H1 (cell line): ENCODE data around the gene RCAN3. TPM values are rescaled to one million over a fixed set of nuclear protein-coding genes. Genes with fewer than 3 reads are reported as not detected.

Source experiments
- CBX8 ChIP-seq: fragments of 300-800, 300-1000 bp; sonication (generic); IDR thresholded peaks from 2 replicates; pipeline ENCODE4 v1.7.1; 2016; ENCODE audit warnings: low read depth, low read length, borderline replicate concordance
- FOSL1 ChIP-seq: IDR thresholded peaks from 2 replicates; pipeline ENCODE4 v1.6.1; 2011; ENCODE audit warnings: mild to moderate bottlenecking, low read depth, low read length, moderate library complexity; ENCODE audit not compliant: insufficient read depth
- JUN ChIP-seq: IDR thresholded peaks from 2 replicates; pipeline ENCODE4 v1.6.1; 2011; ENCODE audit warnings: low read depth, mild to moderate bottlenecking, improper control_type of control experiment, low read length
- KDM1A ChIP-seq: fragments of 200-600, 300-600 bp; sonication (generic); IDR thresholded peaks from 2 replicates; pipeline ENCODE4 v1.7.1; 2016; ENCODE audit warnings: mild to moderate bottlenecking, low read length, borderline replicate concordance
- MAFK ChIP-seq: IDR thresholded peaks from 2 replicates; pipeline ENCODE4 v1.6.1; 2012; ENCODE audit warnings: low read depth, mild to moderate bottlenecking, improper control_type of control experiment, low read length
- RXRA ChIP-seq: IDR thresholded peaks from 2 replicates; pipeline ENCODE4 v1.6.1; 2011; ENCODE audit warnings: low read depth, mild to moderate bottlenecking, low read length, moderate library complexity; ENCODE audit not compliant: insufficient read depth
- TCF12 ChIP-seq: IDR thresholded peaks from 2 replicates; pipeline ENCODE4 v1.6.1; 2011; ENCODE audit warnings: low read depth, mild to moderate bottlenecking, low read length
- ZNF274 ChIP-seq: IDR thresholded peaks from 2 replicates; pipeline ENCODE4 v1.7.0; 2012; ENCODE audit warnings: low read length, borderline replicate concordance; ENCODE audit errors: extremely low read depth
- polyA plus RNA-seq, 7 experiments: library from polyadenylated mRNA; depleted of rRNA in 3 of 7; stranded (reverse) in 5 of 7; unstranded in 2 of 7; fragments of >200 nt in 5 of 7; fragments of 200-250 nt in 2 of 7; gene quantifications; 1 replicate in 5 of 7; 2 replicates in 1 of 7; 4 replicates in 1 of 7; pipeline versions ENCODE4 v1.2.1 to v1.2.3, GENCODE V29; 2011 to 2013; ENCODE audit warnings: missing spikeins in 2 of 7, mixed read lengths in 2 of 7
- total RNA-seq: library from RNA; stranded (reverse); fragmentation: NEBNext Ultra II Directional; extraction: Animal tissue kit (Norgen Biotek cat#: 25700); gene quantifications from 2 replicates; pipeline ENCODE4 v1.2.1, GENCODE V29; 2021
- TF ChIP-seq, protein P1 (sequence below): fragments of 300-600 bp; sonication (generic); IDR thresholded peaks from 2 replicates; pipeline ENCODE4 v1.7.1; 2012; ENCODE audit warnings: low read length, moderate library complexity, mild to moderate bottlenecking, inconsistent platforms; ENCODE audit not compliant: insufficient replicate concordance
- TF ChIP-seq, protein P2 (sequence below): IDR thresholded peaks from 2 replicates; pipeline ENCODE4 v1.6.1; 2012; ENCODE audit warnings: inconsistent platforms

RCAN3 gene
- total and polyA plus RNA-seq, 2 of the 8 experiments (the other 6 are each of a cell fraction or from before 2014, with no cell fraction given): 5.6 to 16.6 TPM

DNA sequence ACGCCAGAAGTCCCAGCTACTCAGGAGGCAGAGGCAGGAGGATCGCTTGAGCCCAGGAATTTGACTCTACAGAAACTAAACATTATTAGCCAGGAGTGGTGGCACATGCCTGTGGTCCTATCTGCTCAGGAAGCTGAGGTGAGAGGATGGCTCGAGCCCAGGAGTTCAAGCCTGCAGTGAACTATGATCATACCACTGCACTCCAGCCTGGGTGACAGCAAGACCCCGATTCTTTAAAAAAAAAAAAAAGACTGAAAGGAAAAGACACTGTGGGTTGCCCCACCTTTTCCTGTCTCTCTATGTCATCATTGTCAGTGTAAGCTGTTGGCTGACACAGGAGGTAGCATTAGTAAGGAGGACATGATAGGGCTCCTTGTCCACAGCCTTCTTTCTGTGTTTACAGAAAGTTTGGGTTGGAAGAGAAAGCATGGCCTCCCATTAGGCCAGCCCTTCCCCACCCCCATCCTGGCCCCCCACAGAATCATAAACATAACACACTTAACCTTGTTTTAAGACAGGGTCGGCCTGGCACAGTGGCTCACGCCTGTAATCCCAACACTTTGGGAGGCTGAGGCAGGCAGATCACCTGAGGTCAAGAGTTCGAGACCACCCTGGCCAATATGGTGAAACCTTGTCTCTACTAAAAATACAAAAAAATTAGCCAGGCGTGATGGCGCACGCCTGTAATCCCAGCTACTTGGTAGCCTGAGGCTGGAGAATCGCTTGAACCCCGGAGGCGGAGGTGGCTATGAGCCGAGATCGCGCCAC, 20.6 kb upstream of the RCAN3 start (continued):
- TF ChIP-seq, protein P1, sequence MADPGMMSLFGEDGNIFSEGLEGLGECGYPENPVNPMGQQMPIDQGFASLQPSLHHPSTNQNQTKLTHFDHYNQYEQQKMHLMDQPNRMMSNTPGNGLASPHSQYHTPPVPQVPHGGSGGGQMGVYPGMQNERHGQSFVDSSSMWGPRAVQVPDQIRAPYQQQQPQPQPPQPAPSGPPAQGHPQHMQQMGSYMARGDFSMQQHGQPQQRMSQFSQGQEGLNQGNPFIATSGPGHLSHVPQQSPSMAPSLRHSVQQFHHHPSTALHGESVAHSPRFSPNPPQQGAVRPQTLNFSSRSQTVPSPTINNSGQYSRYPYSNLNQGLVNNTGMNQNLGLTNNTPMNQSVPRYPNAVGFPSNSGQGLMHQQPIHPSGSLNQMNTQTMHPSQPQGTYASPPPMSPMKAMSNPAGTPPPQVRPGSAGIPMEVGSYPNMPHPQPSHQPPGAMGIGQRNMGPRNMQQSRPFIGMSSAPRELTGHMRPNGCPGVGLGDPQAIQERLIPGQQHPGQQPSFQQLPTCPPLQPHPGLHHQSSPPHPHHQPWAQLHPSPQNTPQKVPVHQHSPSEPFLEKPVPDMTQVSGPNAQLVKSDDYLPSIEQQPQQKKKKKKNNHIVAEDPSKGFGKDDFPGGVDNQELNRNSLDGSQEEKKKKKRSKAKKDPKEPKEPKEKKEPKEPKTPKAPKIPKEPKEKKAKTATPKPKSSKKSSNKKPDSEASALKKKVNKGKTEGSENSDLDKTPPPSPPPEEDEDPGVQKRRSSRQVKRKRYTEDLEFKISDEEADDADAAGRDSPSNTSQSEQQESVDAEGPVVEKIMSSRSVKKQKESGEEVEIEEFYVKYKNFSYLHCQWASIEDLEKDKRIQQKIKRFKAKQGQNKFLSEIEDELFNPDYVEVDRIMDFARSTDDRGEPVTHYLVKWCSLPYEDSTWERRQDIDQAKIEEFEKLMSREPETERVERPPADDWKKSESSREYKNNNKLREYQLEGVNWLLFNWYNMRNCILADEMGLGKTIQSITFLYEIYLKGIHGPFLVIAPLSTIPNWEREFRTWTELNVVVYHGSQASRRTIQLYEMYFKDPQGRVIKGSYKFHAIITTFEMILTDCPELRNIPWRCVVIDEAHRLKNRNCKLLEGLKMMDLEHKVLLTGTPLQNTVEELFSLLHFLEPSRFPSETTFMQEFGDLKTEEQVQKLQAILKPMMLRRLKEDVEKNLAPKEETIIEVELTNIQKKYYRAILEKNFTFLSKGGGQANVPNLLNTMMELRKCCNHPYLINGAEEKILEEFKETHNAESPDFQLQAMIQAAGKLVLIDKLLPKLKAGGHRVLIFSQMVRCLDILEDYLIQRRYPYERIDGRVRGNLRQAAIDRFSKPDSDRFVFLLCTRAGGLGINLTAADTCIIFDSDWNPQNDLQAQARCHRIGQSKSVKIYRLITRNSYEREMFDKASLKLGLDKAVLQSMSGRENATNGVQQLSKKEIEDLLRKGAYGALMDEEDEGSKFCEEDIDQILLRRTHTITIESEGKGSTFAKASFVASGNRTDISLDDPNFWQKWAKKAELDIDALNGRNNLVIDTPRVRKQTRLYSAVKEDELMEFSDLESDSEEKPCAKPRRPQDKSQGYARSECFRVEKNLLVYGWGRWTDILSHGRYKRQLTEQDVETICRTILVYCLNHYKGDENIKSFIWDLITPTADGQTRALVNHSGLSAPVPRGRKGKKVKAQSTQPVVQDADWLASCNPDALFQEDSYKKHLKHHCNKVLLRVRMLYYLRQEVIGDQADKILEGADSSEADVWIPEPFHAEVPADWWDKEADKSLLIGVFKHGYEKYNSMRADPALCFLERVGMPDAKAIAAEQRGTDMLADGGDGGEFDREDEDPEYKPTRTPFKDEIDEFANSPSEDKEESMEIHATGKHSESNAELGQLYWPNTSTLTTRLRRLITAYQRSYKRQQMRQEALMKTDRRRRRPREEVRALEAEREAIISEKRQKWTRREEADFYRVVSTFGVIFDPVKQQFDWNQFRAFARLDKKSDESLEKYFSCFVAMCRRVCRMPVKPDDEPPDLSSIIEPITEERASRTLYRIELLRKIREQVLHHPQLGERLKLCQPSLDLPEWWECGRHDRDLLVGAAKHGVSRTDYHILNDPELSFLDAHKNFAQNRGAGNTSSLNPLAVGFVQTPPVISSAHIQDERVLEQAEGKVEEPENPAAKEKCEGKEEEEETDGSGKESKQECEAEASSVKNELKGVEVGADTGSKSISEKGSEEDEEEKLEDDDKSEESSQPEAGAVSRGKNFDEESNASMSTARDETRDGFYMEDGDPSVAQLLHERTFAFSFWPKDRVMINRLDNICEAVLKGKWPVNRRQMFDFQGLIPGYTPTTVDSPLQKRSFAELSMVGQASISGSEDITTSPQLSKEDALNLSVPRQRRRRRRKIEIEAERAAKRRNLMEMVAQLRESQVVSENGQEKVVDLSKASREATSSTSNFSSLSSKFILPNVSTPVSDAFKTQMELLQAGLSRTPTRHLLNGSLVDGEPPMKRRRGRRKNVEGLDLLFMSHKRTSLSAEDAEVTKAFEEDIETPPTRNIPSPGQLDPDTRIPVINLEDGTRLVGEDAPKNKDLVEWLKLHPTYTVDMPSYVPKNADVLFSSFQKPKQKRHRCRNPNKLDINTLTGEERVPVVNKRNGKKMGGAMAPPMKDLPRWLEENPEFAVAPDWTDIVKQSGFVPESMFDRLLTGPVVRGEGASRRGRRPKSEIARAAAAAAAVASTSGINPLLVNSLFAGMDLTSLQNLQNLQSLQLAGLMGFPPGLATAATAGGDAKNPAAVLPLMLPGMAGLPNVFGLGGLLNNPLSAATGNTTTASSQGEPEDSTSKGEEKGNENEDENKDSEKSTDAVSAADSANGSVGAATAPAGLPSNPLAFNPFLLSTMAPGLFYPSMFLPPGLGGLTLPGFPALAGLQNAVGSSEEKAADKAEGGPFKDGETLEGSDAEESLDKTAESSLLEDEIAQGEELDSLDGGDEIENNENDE: no peak
- TF ChIP-seq KDM1A: no peak
- TF ChIP-seq TCF12: no peak
- TF ChIP-seq RXRA: no peak
- TF ChIP-seq FOSL1: no peak
- no peak for TF ChIP-seq CBX8
- TF ChIP-seq, protein P2, sequence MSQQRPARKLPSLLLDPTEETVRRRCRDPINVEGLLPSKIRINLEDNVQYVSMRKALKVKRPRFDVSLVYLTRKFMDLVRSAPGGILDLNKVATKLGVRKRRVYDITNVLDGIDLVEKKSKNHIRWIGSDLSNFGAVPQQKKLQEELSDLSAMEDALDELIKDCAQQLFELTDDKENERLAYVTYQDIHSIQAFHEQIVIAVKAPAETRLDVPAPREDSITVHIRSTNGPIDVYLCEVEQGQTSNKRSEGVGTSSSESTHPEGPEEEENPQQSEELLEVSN: no peak
- TF ChIP-seq MAFK: no peak
- TF ChIP-seq JUN: no peak
- no peak for TF ChIP-seq ZNF274
